ENCODE results near the gene KIF3C. TPM values are rescaled to one million over a fixed set of nuclear protein-coding genes. Genes with fewer than 3 reads are reported as not detected.
"Not testable (repeated sequence)": the region's sequence is repeated elsewhere in the genome, so short reads cannot be mapped to it uniquely, and the experiment has no call there.

KIF3C gene
- total RNA-seq, 2 donors from 2014 or later, result 4.0 to 4.2 TPM

DNA sequence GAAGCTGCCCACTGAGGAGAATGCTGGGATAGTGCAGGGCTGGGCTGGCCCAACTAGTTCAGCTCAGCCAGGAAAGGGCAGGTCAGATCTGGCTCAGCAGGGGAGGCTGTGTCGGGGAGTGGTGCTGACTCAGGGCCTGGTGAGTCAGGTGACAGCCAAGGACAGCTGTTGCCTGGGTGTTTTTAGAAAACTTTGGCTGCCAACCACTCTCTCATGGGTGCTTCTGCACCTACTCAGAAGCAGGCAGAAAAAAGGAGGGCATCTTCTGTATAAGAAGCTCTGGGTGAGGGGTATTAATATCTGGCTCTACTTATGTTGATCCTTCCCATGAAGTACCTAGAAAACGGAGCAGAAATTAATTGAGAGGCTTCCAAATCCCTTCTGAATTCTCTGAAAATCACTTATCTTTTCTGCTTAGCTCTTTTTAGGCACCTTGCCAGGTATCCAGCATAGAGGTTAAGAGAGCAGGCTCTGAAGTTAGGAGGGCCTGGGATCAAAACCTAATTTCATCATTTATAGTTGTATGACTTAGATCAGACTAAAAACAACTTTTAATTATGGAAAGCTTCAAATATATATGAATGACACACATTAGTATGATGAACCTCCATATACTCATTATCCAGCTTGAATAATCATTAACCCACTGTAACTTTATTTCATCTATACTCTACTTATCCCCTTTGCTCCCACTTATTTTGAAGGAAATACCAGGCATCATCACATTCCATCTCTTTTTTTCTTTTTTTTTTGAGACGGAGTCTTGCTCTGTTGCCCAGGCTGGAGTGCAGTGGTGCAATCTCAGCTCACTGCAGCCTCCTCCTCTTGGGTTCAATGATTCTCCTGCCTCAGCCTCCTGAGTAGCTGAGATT is 36.1 kb upstream of the KIF3C start:
- intact Hi-C loops (cut with DNase I), result no loop called here
- Histone ChIP-seq H3K9ac (ENCODE audit: low read depth in 2 of 2, low read length in 2 of 2) (peak overlapping the region in 1 of 2 donors; percentile 38), H3K27me3 (no peaks in the 10 kb centered on the region), H3K4me1 (no peaks in the 10 kb centered on the region), H3K9me3 (no peaks in the 10 kb centered on the region), H3K4me3 (no peak overlapping the region), H3K27ac (peak overlapping the region; percentile 69), H3K36me3 (no peaks in the 10 kb centered on the region)
- peak; percentile 90 for DNase-seq
- TF ChIP-seq, protein P1, sequence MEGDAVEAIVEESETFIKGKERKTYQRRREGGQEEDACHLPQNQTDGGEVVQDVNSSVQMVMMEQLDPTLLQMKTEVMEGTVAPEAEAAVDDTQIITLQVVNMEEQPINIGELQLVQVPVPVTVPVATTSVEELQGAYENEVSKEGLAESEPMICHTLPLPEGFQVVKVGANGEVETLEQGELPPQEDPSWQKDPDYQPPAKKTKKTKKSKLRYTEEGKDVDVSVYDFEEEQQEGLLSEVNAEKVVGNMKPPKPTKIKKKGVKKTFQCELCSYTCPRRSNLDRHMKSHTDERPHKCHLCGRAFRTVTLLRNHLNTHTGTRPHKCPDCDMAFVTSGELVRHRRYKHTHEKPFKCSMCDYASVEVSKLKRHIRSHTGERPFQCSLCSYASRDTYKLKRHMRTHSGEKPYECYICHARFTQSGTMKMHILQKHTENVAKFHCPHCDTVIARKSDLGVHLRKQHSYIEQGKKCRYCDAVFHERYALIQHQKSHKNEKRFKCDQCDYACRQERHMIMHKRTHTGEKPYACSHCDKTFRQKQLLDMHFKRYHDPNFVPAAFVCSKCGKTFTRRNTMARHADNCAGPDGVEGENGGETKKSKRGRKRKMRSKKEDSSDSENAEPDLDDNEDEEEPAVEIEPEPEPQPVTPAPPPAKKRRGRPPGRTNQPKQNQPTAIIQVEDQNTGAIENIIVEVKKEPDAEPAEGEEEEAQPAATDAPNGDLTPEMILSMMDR (IDR thresholded peaks at IDR 0.05), result no peak

- Histone ChIP-seq H3K9me3 (no peaks in the 10 kb centered on the region), H3K4me1 (no peaks in the 10 kb centered on the region), H3K9ac (ENCODE audit: low read depth in 2 of 2, low read length in 2 of 2) (no peak overlapping the region), H3K36me3 (no peaks in the 10 kb centered on the region), H3K27me3 (no peaks in the 10 kb centered on the region), H3K27ac (peak overlapping the region; percentile 69), H3K4me3 (no peak overlapping the region)
- DNase-seq, result no peak
- intact Hi-C loops (cut with DNase I), result no loop called here
- TF ChIP-seq, protein P1 (IDR thresholded peaks at IDR 0.05), result no peak
Measured at GRCh38 chr2:26017464-26018183, 35.3 kb upstream of the KIF3C start.

DNA sequence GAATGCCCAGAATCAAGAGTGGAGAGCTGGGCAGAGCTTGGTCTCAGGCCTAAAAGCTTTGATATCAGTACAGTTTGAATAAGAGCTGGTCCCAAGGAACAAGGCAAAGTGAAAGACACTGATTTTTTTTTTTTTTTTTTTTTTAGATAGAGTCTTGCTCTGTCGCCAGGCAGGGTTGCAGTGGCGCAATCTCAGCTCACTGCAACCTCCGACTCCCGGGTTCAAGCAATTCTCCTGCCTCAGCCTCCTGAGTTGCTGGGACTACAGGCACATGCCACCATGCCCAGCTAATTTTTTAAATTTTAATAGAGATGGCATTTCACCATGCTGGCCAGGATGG is 34.4 kb upstream of the KIF3C start:
- DNase-seq; H3K27ac ChIP-seq; intact Hi-C loops (cut with DNase I): not testable (repeated sequence)

GRCh38 chr2:26016012-26016705 is 33.9 kb upstream of the KIF3C start:
- peaks cover 7% of the 10 kb centered on the region for H3K4me1 ChIP-seq
- intact Hi-C loops (cut with DNase I), result no loop called here
- H3K27ac ChIP-seq, result no peak overlapping the region

More for the DNA sequence above, 34.4 kb upstream of the KIF3C start:
- H3K36me3 ChIP-seq; H3K4me1 ChIP-seq; H3K4me3 ChIP-seq; H3K9me3 ChIP-seq; H3K9ac ChIP-seq (ENCODE audit: low read depth in 2 of 2, low read length in 2 of 2); H3K27me3 ChIP-seq: not testable (repeated sequence)

GRCh38 chr2:26013668-26014067 is 31.4 kb upstream of the KIF3C start:
- DNase-seq, result no peak
- intact Hi-C loops (cut with DNase I), result no loop called here

More at GRCh38 chr2:26016012-26016705, 33.9 kb upstream of the KIF3C start:
- no peak for DNase-seq
- Histone ChIP-seq H3K9me3 (no peaks in the 10 kb centered on the region), H3K9ac (ENCODE audit: low read depth in 2 of 2, low read length in 2 of 2) (no peak overlapping the region), H3K36me3 (no peaks in the 10 kb centered on the region), H3K27me3 (no peaks in the 10 kb centered on the region), H3K4me3 (no peak overlapping the region)
- TF ChIP-seq, protein P1 (IDR thresholded peaks at IDR 0.05), result no peak

More at GRCh38 chr2:26013668-26014067, 31.4 kb upstream of the KIF3C start:
- H3K27me3 ChIP-seq, result no peaks in the 10 kb centered on the region
- H3K9ac ChIP-seq (ENCODE audit: low read depth in 2 of 2, low read length in 2 of 2), result no peak overlapping the region
- no peak overlapping the region for H3K4me3 ChIP-seq
- H3K9me3 ChIP-seq, result no peaks in the 10 kb centered on the region
- no peak overlapping the region for H3K27ac ChIP-seq
- TF ChIP-seq, protein P1 (IDR thresholded peaks at IDR 0.05), result no peak
- H3K4me1 ChIP-seq, result peaks cover 7% of the 10 kb centered on the region
- no peaks in the 10 kb centered on the region for H3K36me3 ChIP-seq

Data from colonic mucosa (tissue), 4 donors.